ENCODE results near the gene NAB1.
"Not testable (repeated sequence)": the region's sequence is repeated elsewhere in the genome, so short reads cannot be mapped to it uniquely, and the experiment has no call there.

Gene NAB1

DNA sequence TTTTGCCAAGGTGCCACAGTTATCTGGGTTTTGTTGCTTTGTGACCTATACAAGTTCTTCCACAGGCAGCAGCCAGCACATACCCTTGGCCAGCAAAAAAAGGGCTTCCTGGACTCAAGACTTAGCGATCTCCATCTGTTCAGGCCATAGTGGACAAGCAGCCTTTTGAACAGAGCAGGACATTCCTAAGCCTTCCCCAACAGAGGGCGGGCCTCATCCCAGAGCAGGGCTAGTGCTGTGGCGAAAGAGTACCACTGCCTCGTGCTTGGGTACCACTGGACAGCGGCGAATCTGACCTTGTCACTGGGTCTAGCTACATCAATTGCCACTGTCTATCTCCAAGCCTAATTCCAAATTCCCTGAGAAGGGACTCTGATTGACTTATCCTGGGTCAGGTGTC is 56.4 kb downstream of the NAB1 start:
- Histone ChIP-seq H3K27ac (ENCODE audit: low read depth in 2 of 2, low read length in 2 of 2) (no peak overlapping the region), H3K9ac (ENCODE audit: low read depth in 1 of 2, low read length in 2 of 2) (no peak overlapping the region), H3K27me3 (ENCODE audit: control insufficient read depth in 2 of 2, insufficient read depth in 2 of 2, low read length in 2 of 2) (no peaks in the 10 kb centered on the region), H3K4me1 (ENCODE audit: control insufficient read depth in 2 of 2, insufficient read depth in 2 of 2, low read length in 2 of 2) (no peaks in the 10 kb centered on the region), H3K36me3 (ENCODE audit: control insufficient read depth in 2 of 2, insufficient read depth in 2 of 2, low read length in 2 of 2) (no peaks in the 10 kb centered on the region), H3K9me3 (ENCODE audit: control insufficient read depth in 2 of 2, low read length in 2 of 2) (no peaks in the 10 kb centered on the region), H3K4me3 (ENCODE audit: low read length in 2 of 2) (no peak overlapping the region)

DNA sequence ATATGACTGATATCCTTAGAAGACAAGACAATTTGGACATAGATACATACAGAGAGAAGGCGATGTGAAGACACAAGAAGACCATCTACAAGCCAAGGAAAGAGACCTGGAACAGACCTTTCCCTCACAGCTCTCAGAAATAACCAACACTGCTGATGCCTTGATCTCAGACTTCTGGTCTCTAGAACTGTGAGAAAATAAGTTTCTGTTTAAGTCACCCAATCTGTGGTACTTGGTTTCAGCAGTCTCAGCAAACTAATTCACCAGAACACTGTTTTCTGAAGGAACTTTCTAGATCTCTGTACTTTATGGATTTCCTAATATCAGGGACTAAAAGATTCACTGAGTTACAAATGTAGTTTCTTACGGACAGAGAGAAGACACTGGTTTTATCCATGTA is 58.8 kb downstream of the NAB1 start:
- H3K4me1 ChIP-seq (ENCODE audit: control insufficient read depth in 2 of 2, insufficient read depth in 2 of 2, low read length in 2 of 2): no peaks in the 10 kb centered on the region
- H3K27me3 ChIP-seq (ENCODE audit: control insufficient read depth in 2 of 2, insufficient read depth in 2 of 2, low read length in 2 of 2): no peaks in the 10 kb centered on the region
- H3K9ac ChIP-seq (ENCODE audit: low read depth in 1 of 2, low read length in 2 of 2): no peak overlapping the region
- H3K36me3 ChIP-seq (ENCODE audit: control insufficient read depth in 2 of 2, insufficient read depth in 2 of 2, low read length in 2 of 2): no peaks in the 10 kb centered on the region
- H3K9me3 ChIP-seq (ENCODE audit: control insufficient read depth in 2 of 2, low read length in 2 of 2): no peaks in the 10 kb centered on the region
- no peak overlapping the region for H3K4me3 ChIP-seq (ENCODE audit: low read length in 2 of 2)
- no peak overlapping the region for H3K27ac ChIP-seq (ENCODE audit: low read depth in 2 of 2, low read length in 2 of 2)

DNA sequence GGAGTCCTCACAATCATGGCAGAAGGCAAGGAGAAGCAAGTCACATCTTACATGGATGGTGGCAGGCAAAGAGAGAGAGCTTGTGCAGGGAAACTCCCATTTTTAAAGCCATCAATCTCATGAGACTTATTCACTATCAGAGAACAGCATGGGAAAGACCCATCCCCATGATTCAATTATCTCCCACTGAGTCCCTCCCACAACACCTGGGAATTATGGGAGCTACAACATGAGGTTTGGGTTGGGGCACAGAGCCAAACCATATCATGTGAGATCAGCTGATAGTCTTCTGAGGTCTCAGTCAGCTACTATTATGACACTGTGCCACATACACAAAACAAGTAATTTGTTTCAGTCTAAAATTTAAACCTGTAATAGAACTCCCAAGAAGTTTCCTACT is 59.8 kb downstream of the NAB1 start:
- H3K27ac ChIP-seq (ENCODE audit: low read depth in 2 of 2, low read length in 2 of 2); H3K36me3 ChIP-seq (ENCODE audit: control insufficient read depth in 2 of 2, insufficient read depth in 2 of 2, low read length in 2 of 2): not testable (repeated sequence)

GRCh38 chr2:190711069-190711468 is 62.2 kb downstream of the NAB1 start:
- Histone ChIP-seq H3K27me3 (ENCODE audit: control insufficient read depth in 2 of 2, insufficient read depth in 2 of 2, low read length in 2 of 2) (no peaks in the 10 kb centered on the region), H3K27ac (ENCODE audit: low read depth in 2 of 2, low read length in 2 of 2) (no peak overlapping the region), H3K4me1 (ENCODE audit: control insufficient read depth in 2 of 2, insufficient read depth in 2 of 2, low read length in 2 of 2) (no peaks in the 10 kb centered on the region), H3K9me3 (ENCODE audit: control insufficient read depth in 2 of 2, low read length in 2 of 2) (no peaks in the 10 kb centered on the region), H3K4me3 (ENCODE audit: low read length in 2 of 2) (no peak overlapping the region), H3K36me3 (ENCODE audit: control insufficient read depth in 2 of 2, insufficient read depth in 2 of 2, low read length in 2 of 2) (no peaks in the 10 kb centered on the region), H3K9ac (ENCODE audit: low read depth in 1 of 2, low read length in 2 of 2) (no peak overlapping the region)

More for the DNA sequence above, 59.8 kb downstream of the NAB1 start:
- not testable (repeated sequence) for H3K4me3 ChIP-seq (ENCODE audit: low read length in 2 of 2); H3K9ac ChIP-seq (ENCODE audit: low read depth in 1 of 2, low read length in 2 of 2); H3K27me3 ChIP-seq (ENCODE audit: control insufficient read depth in 2 of 2, insufficient read depth in 2 of 2, low read length in 2 of 2); H3K9me3 ChIP-seq (ENCODE audit: control insufficient read depth in 2 of 2, low read length in 2 of 2); H3K4me1 ChIP-seq (ENCODE audit: control insufficient read depth in 2 of 2, insufficient read depth in 2 of 2, low read length in 2 of 2)

GRCh38 chr2:190713471-190713870 is 64.6 kb downstream of the NAB1 start:
- Histone ChIP-seq H3K36me3 (ENCODE audit: control insufficient read depth in 2 of 2, insufficient read depth in 2 of 2, low read length in 2 of 2) (no peaks in the 10 kb centered on the region), H3K9me3 (ENCODE audit: control insufficient read depth in 2 of 2, low read length in 2 of 2) (no peaks in the 10 kb centered on the region), H3K27ac (ENCODE audit: low read depth in 2 of 2, low read length in 2 of 2) (no peak overlapping the region), H3K4me3 (ENCODE audit: low read length in 2 of 2) (no peak overlapping the region), H3K4me1 (ENCODE audit: control insufficient read depth in 2 of 2, insufficient read depth in 2 of 2, low read length in 2 of 2) (no peaks in the 10 kb centered on the region), H3K27me3 (ENCODE audit: control insufficient read depth in 2 of 2, insufficient read depth in 2 of 2, low read length in 2 of 2) (no peaks in the 10 kb centered on the region), H3K9ac (ENCODE audit: low read depth in 1 of 2, low read length in 2 of 2) (no peak overlapping the region)

- Histone ChIP-seq H3K9me3 (ENCODE audit: control insufficient read depth in 2 of 2, low read length in 2 of 2) (no peaks in the 10 kb centered on the region), H3K4me3 (ENCODE audit: low read length in 2 of 2) (no peak overlapping the region), H3K27ac (ENCODE audit: low read depth in 2 of 2, low read length in 2 of 2) (no peak overlapping the region), H3K36me3 (ENCODE audit: control insufficient read depth in 2 of 2, insufficient read depth in 2 of 2, low read length in 2 of 2) (no peaks in the 10 kb centered on the region), H3K27me3 (ENCODE audit: control insufficient read depth in 2 of 2, insufficient read depth in 2 of 2, low read length in 2 of 2) (no peaks in the 10 kb centered on the region), H3K9ac (ENCODE audit: low read depth in 1 of 2, low read length in 2 of 2) (no peak overlapping the region), H3K4me1 (ENCODE audit: control insufficient read depth in 2 of 2, insufficient read depth in 2 of 2, low read length in 2 of 2) (peaks cover 0 to 5% of the 10 kb centered on the region in 2 donors)
Observed at GRCh38 chr2:190714958-190715357, 66.1 kb downstream of the NAB1 start.

DNA sequence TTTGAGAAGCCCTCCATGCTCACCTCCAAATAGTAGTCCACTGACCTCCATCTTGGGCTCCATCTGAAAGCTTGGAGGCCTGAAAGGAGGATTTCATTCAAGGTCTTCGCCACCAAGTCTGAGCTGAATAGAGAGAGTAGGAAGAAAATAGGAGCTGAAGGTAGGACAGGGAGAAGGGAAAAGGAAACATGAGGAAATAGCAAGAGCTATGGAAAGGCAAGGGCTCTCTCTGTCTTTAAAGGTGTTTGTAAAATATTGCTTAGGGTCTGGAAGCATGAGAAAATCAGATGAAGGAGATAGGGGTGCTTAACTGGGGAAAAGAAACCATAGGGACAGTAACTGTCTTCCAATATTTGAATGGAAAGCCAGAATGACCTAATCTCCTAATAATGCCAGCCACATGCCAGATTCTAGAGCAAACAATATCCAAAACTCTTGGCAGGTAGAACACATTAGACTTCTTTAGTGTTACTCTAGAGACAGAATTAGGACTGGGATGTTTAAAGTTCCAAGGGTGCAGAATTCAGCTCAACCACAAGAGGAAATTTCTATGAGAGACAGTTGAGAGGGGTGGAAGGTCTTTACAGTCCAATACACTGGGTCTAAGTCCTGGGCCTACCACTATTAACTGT is 67.4 kb downstream of the NAB1 start:
- Histone ChIP-seq H3K9ac (ENCODE audit: low read depth in 1 of 2, low read length in 2 of 2) (no peak overlapping the region), H3K9me3 (ENCODE audit: control insufficient read depth in 2 of 2, low read length in 2 of 2) (no peaks in the 10 kb centered on the region), H3K4me3 (ENCODE audit: low read length in 2 of 2) (no peak overlapping the region), H3K36me3 (ENCODE audit: control insufficient read depth in 2 of 2, insufficient read depth in 2 of 2, low read length in 2 of 2) (no peaks in the 10 kb centered on the region), H3K4me1 (ENCODE audit: control insufficient read depth in 2 of 2, insufficient read depth in 2 of 2, low read length in 2 of 2) (peaks cover 0 to 5% of the 10 kb centered on the region in 2 donors), H3K27me3 (ENCODE audit: control insufficient read depth in 2 of 2, insufficient read depth in 2 of 2, low read length in 2 of 2) (no peaks in the 10 kb centered on the region), H3K27ac (ENCODE audit: low read depth in 2 of 2, low read length in 2 of 2) (no peak overlapping the region)

GRCh38 chr2:190717306-190717705 is 68.4 kb downstream of the NAB1 start:
- no peaks in the 10 kb centered on the region for H3K9me3 ChIP-seq (ENCODE audit: control insufficient read depth in 2 of 2, low read length in 2 of 2)
- H3K4me3 ChIP-seq (ENCODE audit: low read length in 2 of 2): no peak overlapping the region
- H3K36me3 ChIP-seq (ENCODE audit: control insufficient read depth in 2 of 2, insufficient read depth in 2 of 2, low read length in 2 of 2): no peaks in the 10 kb centered on the region
- H3K27me3 ChIP-seq (ENCODE audit: control insufficient read depth in 2 of 2, insufficient read depth in 2 of 2, low read length in 2 of 2): no peaks in the 10 kb centered on the region
- peaks cover 0 to 5% of the 10 kb centered on the region in 2 donors for H3K4me1 ChIP-seq (ENCODE audit: control insufficient read depth in 2 of 2, insufficient read depth in 2 of 2, low read length in 2 of 2)
- no peak overlapping the region for H3K27ac ChIP-seq (ENCODE audit: low read depth in 2 of 2, low read length in 2 of 2)
- no peak overlapping the region for H3K9ac ChIP-seq (ENCODE audit: low read depth in 1 of 2, low read length in 2 of 2)

- H3K9ac ChIP-seq (ENCODE audit: low read depth in 1 of 2, low read length in 2 of 2): no peak overlapping the region
- H3K27ac ChIP-seq (ENCODE audit: low read depth in 2 of 2, low read length in 2 of 2): no peak overlapping the region
- H3K36me3 ChIP-seq (ENCODE audit: control insufficient read depth in 2 of 2, insufficient read depth in 2 of 2, low read length in 2 of 2): no peaks in the 10 kb centered on the region
- H3K4me3 ChIP-seq (ENCODE audit: low read length in 2 of 2): no peak overlapping the region
- peaks cover 0 to 5% of the 10 kb centered on the region in 2 donors for H3K4me1 ChIP-seq (ENCODE audit: control insufficient read depth in 2 of 2, insufficient read depth in 2 of 2, low read length in 2 of 2)
- H3K27me3 ChIP-seq (ENCODE audit: control insufficient read depth in 2 of 2, insufficient read depth in 2 of 2, low read length in 2 of 2): no peaks in the 10 kb centered on the region
- no peaks in the 10 kb centered on the region for H3K9me3 ChIP-seq (ENCODE audit: control insufficient read depth in 2 of 2, low read length in 2 of 2)
Observed at GRCh38 chr2:190717764-190718651, 69.1 kb downstream of the NAB1 start.

- no peak overlapping the region for H3K9ac ChIP-seq (ENCODE audit: low read depth in 1 of 2, low read length in 2 of 2)
- H3K4me3 ChIP-seq (ENCODE audit: low read length in 2 of 2): no peak overlapping the region
- peaks cover 0 to 5% of the 10 kb centered on the region in 2 donors for H3K4me1 ChIP-seq (ENCODE audit: control insufficient read depth in 2 of 2, insufficient read depth in 2 of 2, low read length in 2 of 2)
- H3K27ac ChIP-seq (ENCODE audit: low read depth in 2 of 2, low read length in 2 of 2): no peak overlapping the region
- H3K36me3 ChIP-seq (ENCODE audit: control insufficient read depth in 2 of 2, insufficient read depth in 2 of 2, low read length in 2 of 2): no peaks in the 10 kb centered on the region
- no peaks in the 10 kb centered on the region for H3K27me3 ChIP-seq (ENCODE audit: control insufficient read depth in 2 of 2, insufficient read depth in 2 of 2, low read length in 2 of 2)
- H3K9me3 ChIP-seq (ENCODE audit: control insufficient read depth in 2 of 2, low read length in 2 of 2): no peaks in the 10 kb centered on the region
Observed at GRCh38 chr2:190718652-190719526, 70.0 kb downstream of the NAB1 start.

Measured in mucosa of rectum (tissue), 2 donors.